ENCODE results near the gene ERC2.

ERC2 gene

DNA sequence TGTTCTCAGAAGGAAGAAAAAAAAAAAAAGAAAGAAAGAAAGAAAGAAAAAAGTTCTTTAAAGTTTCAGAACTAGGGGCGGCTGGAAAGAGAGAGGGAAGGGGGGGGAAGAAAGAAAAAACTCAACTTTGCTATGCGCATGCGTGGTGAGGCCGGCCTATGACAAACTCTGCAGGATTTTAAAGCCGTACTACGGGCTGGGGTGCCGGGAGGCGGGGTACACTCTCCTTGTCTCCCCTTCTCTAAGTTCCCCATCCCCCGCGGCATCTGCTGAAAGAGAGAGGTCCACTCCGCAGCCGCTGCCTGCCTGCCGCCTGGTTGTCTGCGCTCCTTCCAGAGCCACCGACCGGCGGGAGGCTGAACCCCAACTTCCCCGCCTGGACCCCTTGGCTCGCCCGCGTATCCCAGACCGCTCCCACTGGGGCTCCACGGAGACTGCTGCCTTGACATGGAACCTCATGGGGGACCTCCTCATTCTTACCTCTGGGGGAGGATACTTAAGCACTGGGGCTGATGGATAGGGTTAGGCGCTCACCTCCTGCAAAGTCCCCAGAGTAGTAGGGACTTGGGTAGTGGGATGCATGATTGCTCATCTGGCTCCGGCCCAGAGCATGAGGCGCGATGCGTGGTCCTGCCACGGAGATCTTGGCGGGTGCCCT lies 979.7 kb downstream of the ERC2 start:
- in situ Hi-C loops (cut with MboI; ENCODE audit: low sequenced_read_pairs) = no loop called here

DNA sequence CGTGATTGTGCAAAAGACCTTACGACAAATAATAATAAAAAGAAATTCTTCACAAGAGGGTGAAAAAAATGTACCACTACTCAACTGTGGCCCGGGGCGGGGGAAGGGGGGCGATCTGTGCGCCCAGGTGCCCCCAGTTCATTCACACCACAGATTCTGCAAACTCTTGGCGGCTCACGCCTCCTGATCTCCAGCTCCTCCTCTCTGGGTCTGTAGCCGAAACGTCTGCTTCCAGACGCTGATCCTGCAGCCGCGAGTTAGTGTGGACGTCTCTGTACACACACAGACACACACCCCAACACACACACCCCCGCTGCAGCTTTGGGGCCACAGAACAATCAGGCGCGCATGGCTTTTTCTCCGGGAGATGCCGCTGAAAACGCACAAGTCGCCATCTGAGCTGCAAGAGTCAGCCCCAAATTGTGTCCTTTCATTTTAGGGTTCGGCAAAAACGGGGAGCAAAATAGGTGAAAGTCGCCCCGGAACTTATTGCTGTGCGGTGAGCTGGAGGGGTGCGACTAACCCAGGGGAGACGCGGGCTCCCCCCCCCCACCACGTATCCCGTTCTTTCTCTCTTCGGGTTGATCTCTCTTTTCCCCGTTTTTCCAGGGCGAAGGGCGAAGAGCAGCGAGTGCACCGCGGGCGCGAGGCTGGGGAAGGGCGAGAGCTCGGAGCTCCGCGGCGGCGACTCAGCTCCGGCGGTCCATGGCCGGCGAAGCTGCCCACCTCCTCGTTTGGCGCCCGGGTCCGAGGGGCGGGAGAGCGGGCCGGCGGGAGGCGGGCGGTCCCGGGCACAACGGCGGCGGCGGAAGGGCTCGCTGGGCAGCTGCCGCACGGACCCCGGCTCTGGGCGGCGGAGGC lies 980.7 kb downstream of the ERC2 start:
- in situ Hi-C loops (cut with MboI; ENCODE audit: low sequenced_read_pairs) = no loop called here

DNA sequence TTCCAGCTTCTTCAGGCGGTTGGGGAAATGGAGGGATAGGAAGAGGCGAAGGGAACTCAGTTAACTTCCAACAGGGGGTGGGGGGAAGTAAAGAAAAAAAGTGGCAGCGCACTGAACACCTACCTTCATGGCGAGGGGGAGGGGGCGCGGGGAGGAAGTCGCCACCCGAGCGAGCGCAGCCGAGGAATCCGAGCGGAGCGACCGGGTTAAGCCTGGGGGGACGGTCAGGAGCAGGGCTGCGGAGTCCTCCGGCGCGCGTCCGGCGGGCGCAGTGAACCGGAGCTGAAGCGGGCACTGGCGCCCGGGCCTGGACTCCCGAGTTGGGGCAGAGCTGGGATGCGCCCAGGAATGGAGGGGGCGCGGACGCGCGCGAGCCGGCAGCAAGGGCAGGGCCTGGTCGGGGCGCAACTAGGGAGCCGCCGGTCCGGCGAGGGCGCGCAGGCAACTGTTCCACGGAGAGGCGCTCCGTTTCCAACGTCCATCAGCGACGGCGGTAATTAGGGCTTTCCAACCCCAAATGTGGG lies 981.3 kb downstream of the ERC2 start, which contains the start of gene WNT5A:
WNT5A (minus strand) TSS at position 450 of the 524 bp plus-strand sequence; CDS start at position 129, 321 bp downstream.
- in situ Hi-C loops (cut with MboI; ENCODE audit: low sequenced_read_pairs) = no loop called here

DNA sequence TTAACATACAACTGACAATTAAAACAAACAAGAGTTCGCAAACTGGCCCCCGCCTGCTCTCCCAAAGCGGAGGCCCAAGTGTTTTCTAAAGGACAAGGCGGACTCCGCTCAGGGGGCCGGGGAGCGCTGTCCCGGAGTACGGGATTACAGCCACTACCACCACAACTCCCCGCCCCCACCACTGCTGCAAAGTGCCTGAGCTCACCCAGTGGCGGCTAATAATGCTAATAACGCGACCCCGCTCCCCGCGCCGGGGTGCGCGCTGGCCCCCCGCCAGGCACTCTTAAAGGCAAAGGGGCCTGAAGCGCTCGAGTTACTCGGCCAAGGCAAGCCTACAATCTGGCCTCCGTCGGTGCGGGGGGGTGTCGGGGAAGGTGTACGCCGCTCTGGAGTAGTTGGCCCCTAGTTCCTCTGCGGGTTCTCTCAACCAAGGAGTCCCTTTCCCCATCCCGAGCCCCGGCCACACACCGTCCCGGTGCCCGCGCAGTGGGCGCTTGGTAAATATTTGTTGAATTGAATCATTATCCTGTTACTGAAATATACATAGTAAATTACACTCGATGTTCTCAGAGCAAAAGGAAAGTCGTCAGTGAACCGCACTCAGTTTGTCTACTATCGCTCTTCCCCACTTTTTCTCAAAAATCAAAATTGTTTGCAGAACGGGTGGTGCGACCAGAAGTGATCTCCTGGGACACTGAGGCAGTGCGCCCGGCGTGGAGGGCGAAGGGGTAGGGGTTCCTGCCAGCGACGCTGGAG lies 982.0 kb downstream of the ERC2 start:
- in situ Hi-C loops (cut with MboI; ENCODE audit: low sequenced_read_pairs) = no loop called here

DNA sequence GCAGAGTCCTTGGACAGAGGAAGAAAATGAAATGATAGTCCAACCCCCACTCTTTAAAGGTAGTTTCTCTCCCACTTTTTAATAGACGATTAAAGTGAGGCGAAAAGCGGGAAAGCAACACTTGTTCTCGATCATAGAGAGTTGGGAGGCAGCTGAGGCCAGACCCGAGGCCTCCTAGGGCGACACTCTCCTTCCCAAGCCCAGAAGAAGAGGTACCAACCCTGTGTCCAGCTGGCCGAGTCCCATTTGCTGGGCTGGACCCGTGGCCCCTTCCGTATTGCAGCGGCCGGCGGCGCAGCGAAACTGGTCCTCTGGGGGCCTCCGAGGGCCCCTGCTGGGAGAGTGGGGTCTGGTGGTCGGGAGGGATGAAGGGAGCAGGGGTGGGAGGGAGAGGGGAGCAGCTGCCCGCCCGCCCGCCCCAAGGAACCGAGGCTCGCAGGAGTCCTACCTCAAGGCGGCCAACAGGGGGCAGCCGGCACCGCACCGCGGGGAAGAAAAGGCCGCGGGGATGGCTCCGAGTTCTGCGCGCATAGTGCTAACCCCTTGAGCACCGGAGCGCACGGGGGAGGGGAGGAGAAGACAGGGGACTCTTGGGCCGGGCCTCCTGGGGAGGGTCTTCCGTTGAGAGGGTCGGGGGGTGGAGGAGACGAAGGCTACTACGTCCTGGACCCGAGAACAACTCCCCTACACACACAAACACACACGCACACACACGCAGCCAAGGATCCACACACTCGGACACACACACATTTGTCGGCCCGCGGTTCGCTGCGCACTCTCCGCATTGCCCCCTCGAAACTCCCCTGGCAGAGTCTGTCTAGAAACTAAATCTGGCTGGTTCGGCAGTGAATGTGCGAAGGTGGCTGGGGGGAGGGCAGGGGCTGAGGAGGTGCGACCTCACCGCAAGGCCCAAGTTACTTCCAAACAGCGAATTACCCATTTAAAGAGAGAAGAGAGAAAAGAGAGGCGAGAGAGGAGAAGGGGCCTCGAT lies 983.2 kb downstream of the ERC2 start:
- in situ Hi-C loops (cut with MboI; ENCODE audit: low sequenced_read_pairs) = no loop called here

DNA sequence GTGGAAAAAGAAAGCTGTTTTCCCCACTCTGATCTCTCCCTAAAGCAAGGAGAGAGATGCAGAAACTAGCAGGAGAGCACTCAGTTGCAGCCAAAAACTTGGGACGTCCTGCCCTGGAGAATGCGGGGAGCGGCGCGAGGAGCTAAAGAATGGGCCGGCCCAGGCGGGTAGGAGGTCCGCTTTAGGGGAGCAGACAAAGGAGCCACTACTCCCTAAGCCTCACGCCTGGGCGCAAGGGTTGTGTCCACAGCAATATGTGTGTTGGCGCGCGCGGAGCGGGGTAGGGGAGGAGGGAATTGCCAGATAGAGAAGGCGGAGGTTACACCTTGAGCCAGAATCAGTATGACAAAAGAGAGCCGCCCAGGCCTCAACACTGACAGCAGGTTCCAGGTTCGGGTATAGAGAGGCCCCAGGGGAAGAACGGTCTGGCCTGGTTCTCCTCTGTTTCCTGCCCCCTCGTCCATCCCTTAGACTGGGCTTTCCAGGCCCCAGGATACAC lies 984.0 kb downstream of the ERC2 start:
- in situ Hi-C loops (cut with MboI; ENCODE audit: low sequenced_read_pairs) = no loop called here

DNA sequence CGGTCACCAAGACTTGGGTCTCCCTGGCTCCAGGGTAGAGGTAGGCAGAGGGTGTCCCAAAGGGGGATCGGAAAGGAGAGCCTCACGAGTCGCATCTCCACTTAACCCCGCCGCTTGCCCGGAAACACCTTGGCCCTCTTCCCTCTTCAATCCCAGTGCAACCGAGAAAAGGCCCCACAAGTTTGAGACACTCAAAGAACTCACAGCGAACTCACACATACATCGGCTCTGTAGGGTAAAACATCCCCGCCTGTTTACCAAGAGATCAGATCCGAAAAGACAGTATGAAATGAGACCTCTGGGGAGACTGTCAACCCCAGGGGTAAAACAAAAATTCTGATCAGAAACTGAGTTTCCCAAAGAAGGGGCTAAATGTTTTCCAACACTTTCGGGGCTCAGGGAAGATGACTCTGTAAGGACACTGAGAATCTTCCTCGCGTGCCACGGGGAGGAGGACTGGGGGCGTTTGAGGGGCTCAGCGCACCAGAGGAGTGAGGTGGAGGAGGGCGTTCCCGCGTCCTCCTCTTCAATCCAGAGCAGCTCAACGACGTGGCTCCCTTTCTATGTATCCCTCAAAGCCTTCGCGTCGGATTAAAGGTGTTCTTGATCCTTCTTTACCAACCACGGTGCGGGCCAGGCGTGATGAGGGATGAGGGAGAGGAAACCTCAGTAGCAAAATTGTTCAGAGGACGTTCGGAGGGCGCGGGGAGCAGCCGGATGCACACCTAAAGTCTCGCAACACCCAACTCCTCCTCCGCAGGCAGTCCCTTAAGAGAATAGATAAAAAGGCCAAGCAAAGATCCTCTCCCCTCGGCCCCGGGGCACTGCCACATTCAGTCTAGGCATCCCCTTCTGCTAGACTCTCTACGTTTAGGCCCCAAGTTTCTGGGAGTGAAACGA lies 984.8 kb downstream of the ERC2 start:
- in situ Hi-C loops (cut with MboI; ENCODE audit: low sequenced_read_pairs) = no loop called here

DNA sequence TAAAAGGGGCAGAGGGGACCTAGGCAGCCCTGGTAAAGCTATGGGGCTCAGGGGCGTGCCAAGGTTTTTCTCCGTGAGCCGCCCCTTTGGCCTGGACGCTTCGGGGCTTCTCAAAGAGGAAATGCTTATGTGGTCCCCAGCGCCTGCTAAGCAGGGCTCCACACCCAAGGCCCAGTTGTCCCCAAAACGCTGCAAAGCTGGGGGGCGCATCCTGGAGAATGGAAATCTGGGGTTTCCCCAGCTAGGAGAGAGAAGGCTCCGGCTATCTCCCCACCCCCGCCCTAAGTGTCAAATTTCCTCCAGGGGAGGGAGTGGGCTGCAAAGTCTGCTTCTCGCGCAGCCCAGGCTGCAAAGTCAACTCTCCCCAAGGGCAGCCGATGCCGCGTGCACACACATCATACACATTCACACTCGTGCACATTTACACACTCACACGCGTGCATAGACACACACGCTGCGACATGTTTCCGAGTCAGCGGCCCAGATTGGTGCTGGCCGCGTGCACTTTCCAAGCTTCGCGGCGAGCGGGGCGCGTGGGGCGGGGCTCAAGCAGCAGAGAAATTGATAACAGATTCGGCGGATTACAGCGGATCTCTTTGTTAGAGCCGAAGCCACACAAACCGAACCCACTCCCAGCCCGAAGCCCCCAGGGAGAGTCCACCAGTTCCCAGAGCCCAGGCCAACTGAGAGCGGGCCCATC lies 985.6 kb downstream of the ERC2 start:
- in situ Hi-C loops (cut with MboI; ENCODE audit: low sequenced_read_pairs) = no loop called here

DNA sequence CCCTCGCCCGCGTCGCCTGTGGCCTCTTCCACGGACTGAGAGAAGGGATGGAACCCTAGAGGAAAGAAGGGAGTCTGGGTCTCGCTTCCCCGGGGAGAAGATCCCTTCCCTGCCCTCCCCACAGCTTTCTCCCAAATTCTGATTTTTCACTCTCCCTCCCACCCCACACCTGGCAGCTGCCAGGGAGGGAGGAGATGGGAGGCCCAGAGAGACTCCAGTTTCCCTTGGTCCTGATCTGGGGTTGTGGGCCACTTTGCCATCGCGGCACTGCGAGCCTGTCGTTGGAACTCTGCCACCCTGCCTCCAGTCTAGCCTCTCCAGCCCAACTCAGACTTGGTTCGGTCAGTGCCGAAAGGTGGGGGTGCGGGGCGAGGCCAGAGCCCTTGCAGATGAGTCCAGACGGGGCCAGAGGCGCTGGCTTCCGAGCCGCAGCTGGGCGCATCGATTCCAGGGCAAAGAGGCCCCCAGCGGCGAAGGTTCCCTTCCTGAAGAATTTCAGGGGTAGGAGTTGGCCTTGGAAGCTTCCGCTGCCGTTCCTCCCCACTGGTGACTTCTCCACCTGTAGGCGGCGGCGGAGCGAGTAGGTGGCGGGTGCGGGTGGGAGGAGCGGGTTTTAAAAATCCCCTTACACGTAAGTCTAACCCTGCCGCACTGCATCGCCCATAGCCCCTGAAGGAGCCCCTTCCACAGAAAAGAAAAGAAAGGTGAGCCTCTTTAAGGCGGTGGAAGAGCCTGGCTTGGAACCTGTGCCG lies 986.3 kb downstream of the ERC2 start:
- in situ Hi-C loops (cut with MboI; ENCODE audit: low sequenced_read_pairs) = no loop called here

DNA sequence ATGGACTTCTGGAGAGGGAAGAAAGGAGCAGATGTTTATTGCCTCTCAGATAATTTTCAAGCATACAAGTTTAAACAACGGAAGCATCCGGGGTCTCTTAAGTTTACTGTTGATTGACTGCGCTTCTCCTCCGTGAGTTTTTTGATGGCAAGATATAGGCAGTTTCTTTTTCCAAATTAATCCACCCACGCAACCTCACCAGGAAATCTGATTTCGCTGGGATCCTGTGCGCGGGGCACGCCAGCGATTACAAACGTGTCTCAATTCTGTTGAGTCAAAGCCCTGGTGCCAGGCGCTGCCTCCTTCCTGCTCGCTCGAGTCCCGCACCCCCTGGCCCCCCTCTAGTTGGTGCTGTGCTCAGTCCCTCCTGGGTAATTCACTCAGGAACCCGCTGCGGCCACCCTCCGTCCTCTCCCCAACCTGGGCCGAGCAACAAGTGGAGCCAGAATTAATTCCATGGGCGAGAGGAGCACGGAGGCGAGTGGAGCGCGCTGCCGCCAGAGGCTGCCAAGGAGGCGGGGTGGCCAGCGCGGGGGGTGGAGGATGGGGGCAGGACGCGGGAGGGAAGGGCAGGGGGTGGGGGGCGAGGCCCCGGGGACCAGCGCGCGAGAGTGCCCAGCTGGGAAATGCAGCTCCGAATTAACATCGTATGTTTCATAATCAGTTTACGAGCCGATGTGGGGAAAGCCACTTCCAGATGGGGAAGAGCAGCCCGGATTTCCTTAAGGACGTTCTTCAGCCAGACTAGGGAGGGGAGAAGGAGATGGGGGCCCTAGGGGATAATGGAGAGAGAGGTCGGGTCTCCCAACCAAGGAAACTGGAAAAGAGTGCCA lies 987.1 kb downstream of the ERC2 start:
- in situ Hi-C loops (cut with MboI; ENCODE audit: low sequenced_read_pairs) = no loop called here

DNA sequence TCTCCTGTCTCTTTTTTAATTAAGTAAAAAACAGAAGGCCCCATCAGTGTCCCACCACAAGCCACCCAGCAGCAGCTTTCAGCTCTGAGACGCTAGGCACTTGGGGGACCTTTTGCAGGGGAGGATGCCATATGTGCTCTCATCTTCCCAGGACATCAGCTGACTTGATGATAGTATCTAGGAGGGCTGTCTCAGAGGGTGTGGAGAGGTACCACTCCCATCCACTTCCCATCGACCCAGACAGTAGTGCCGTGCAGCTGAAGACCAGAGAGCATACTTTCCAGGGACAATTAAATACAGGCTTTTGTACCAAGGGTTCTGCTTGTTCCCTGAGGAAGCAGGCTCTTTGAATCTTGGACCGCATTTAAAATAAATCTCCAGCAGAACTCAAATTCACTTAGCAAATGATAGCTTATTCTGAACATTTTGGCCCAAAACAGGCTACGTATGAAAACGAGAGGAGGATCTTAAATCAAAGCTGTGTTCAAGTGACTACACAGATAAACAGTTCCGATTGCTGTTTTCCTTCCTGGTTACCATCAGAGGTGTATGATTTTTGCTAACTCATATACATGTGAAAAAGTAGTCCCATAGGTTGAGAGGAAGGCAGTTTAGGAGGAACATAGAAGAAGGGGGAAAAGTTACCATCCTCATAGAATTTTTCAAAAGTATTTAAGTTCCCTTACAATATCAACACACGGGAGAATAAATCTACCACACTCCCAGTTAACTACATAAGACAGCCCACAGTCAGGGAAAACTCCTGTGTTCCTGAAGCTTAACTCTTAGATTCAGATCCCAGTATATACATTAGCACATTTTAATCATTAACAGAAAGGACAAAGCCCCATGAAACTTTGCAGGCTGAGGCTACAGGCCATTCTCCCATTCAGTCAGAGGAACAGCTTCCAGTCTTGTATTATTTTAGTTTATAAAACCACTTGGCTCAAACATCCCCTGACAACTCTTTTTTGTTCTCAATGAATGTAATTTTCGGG lies 990.7 kb downstream of the ERC2 start:
- in situ Hi-C loops (cut with MboI; ENCODE audit: low sequenced_read_pairs) = no loop called here

DNA sequence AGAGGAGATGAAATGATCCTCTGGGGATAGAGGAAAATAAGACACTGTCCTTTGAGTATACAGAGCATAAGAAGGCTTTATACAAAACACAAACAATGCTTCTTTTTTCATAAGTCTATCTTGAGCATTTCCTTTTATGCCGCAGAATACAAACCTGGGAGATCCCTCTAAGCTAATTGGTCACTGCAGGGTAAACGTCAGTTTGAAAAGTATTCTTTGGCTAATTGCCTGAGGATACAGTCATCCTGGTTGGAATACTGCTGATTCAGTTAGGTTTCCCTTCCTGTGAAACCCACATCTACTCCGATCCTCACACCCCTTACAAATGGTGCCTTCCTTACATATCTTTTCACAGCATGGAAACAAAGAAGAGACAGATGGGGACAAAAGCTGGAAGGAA lies 991.8 kb downstream of the ERC2 start:
- in situ Hi-C loops (cut with MboI; ENCODE audit: low sequenced_read_pairs) = no loop called here

DNA sequence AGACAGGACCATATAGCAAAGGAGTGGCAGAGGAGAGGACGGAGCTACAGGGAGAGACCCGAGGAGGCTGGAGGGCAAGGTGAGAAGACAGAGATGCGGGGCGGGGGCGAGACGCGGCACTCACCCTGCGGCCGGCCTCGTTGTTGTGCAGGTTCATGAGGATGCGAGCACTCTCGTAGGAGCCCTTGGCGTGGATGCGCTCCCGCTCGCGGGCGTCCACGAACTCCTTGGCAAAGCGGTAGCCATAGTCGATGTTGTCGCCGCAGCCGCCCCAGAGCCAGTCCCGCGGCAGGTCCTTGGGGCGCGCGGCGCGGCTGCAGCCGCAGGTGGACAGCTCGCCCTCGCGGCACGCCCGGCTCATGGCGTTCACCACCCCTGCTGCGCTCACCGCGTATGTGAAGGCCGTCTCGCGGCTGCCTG lies 994.0 kb downstream of the ERC2 start:
- in situ Hi-C loops (cut with MboI; ENCODE audit: low sequenced_read_pairs) = no loop called here

DNA sequence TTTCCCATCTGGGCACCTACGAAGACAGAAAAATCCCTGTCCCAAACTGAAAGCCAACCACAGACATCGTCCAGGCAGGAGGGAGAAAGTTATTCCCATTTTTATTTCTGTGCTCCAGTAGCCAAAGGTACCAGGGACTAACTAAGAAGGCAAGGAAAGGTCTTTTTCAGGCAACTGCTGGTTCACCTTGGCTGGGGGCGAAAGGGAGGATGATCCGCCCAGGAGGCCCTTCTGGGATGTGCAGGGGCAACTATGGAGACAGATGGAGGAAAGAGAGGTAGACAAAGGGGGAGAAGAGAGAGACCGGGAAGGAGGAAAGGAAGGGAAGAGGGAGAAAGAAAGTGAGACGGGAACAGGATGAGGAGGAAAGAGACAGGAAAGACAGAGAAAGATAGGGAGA lies 994.5 kb downstream of the ERC2 start:
- in situ Hi-C loops (cut with MboI; ENCODE audit: low sequenced_read_pairs) = no loop called here

DNA sequence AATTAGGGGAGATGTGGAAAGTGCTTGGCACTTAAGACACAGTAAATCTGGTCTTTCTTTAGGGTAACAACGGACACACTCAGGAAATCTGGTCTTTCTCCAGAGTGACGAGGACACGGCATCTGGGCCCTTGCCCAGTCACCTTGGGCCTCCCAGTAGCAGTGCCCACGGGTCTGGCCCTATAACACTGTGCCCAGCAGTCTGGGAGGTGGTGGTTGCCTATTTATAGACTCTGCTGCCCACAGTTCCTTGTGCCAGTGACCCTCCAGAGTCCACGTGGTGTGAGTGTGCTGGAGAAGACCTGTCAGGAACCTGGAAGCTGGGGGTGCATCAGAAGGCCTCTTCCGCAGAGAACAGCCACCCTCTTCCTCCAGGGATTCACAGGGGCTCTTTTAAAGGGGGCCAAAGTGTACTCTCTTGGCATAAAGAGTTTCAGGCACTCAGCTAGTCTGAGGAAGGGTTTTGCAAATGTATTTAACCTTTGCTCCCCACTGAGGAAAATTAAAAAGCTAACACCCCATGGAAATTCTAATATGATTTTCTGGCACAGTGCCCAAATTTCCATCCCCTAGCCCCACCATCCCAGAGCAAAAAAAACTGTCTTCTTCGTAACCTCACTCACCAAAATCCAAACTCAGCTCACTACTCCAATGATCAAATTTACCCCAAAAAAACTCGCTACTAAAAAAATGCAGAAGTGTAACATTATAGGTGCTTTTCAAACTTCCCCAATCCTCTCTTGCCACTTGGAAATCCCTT lies 996.6 kb downstream of the ERC2 start:
- in situ Hi-C loops (cut with MboI; ENCODE audit: low sequenced_read_pairs) = no loop called here
